ENCODE results near the gene TTC21A. TPM values are rescaled to one million over a fixed set of nuclear protein-coding genes. Genes with fewer than 3 reads are reported as not detected.

The TTC21A gene
- total and polyA plus RNA-seq, 10 of the 15 experiments (the other 5 are each of a cell fraction or from before 2014, with no cell fraction given): 0.62 to 3.2 (median 1.2) TPM

- Histone ChIP-seq H3K36me3 (ENCODE audit: control insufficient read depth in 2 of 2, insufficient read depth in 2 of 2, low read length in 1 of 2) (no peaks in the 10 kb centered on the region; a peak in 3 of 4 replicates), H4K20me1 (ENCODE audit: control insufficient read depth, insufficient read depth) (no peaks in the 10 kb centered on the region), H3K9me3 (replicated peaks; ENCODE audit: control insufficient read depth, insufficient read depth, low read length) (no peaks in the 10 kb centered on the region), H3K4me1 (ENCODE audit: control insufficient read depth, insufficient read depth, low read length) (peaks cover 45% of the 10 kb centered on the region), H3K27me3 (replicated peaks in 1 of 2; ENCODE audit: control insufficient read depth in 2 of 2, insufficient read depth in 2 of 2, low read length in 1 of 2) (no peaks in the 10 kb centered on the region), H3K4me2 (ENCODE audit: control insufficient read depth, insufficient read depth) (peak overlapping the region; percentile 97), H2AFZ (ENCODE audit: control insufficient read depth, low read depth, low read length) (no peak overlapping the region), H3K4me3 (peak overlapping the region; percentile 76), H3K9ac (ENCODE audit: control insufficient read depth, insufficient read depth, low read length) (peak overlapping the region; percentile 82), H3K79me2 (ENCODE audit: control insufficient read depth, insufficient read depth, low read length) (peaks cover 76% of the 10 kb centered on the region), H3K27ac (ENCODE audit: control insufficient read depth, insufficient read depth) (peak overlapping the region; percentile 71; the same call in 1 of the 2 replicates)
- WGBS (ENCODE audit: insufficient coverage, insufficient replicate concordance, low lambda C conversion rate, missing lambda C conversion rate): 56% methylated on average over 5 of the region's 5 CpGs
- DNase-seq (ENCODE audit: low read depth, low spot score) (no peak), FAIRE-seq (no peak), ATAC-seq (no peak)
- in situ Hi-C loops (cut with MboI) (no loop called here), intact Hi-C loops (cut with micrococcal nuclease; ENCODE audit: unreplicated experiment) (no loop called here)
- ChIA-PET RAD21 (ENCODE audit: unreplicated experiment) (interaction anchor here (0.8 to 2.0 kb wide), 5 partner anchors 16 to 122 kb away, joined by 3 to 6 read pairs (median 3); no protein-coding TSS in a partner anchor), CTCF (interaction anchor here (0.5 to 4.4 kb wide), 6 partner anchors 24 to 150 kb away, joined by 3 to 27 read pairs (median 4); partner anchors contain the start of gene TTC21A), POLR2A (interaction anchor here (0.6 to 1.4 kb wide), 6 partner anchors 16 to 257 kb away, joined by 3 to 7 read pairs (median 4); partner anchors contain the start of genes GORASP1 and TTC21A), SMC1A (ENCODE audit: uncharacterized antibody, unreplicated experiment) (interaction anchor here (0.8 to 4.9 kb wide), 16 partner anchors 9 to 150 kb away, joined by 3 to 20 read pairs (median 4); partner anchors contain the start of genes GORASP1 and TTC21A)
- BruUV-seq (replicated peaks): no TSS peak
- TF ChIP-seq MEF2B (IDR thresholded peaks at IDR 0.05; ENCODE audit: partially characterized antibody, poor library complexity, severe bottlenecking) (no peak), JUNB (IDR thresholded peaks at IDR 0.05) (no peak), FOXM1 (IDR thresholded peaks at IDR 0.05; ENCODE audit: low read depth, low read length) (no peak), ZBTB4 (CRISPR knock-in tag; IDR thresholded peaks at IDR 0.05) (no peak), CUX1 (IDR thresholded peaks at IDR 0.05; ENCODE audit: insufficient replicate concordance, low read depth, low read length) (no peak)
- TF ChIP-seq, protein P1, sequence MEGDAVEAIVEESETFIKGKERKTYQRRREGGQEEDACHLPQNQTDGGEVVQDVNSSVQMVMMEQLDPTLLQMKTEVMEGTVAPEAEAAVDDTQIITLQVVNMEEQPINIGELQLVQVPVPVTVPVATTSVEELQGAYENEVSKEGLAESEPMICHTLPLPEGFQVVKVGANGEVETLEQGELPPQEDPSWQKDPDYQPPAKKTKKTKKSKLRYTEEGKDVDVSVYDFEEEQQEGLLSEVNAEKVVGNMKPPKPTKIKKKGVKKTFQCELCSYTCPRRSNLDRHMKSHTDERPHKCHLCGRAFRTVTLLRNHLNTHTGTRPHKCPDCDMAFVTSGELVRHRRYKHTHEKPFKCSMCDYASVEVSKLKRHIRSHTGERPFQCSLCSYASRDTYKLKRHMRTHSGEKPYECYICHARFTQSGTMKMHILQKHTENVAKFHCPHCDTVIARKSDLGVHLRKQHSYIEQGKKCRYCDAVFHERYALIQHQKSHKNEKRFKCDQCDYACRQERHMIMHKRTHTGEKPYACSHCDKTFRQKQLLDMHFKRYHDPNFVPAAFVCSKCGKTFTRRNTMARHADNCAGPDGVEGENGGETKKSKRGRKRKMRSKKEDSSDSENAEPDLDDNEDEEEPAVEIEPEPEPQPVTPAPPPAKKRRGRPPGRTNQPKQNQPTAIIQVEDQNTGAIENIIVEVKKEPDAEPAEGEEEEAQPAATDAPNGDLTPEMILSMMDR (IDR thresholded peaks at IDR 0.05 in 2 of 3, conservative IDR thresholded peaks at IDR 0.05 in 1 of 3; ENCODE audit: control insufficient read depth in 2 of 3, extremely low read depth in 1 of 3, insufficient read depth in 1 of 3, low read depth in 3 of 3, low read length in 3 of 3): peak in 1 of 3 experiments; percentile 16; a peak in 1 of 6 replicates
- TF ChIP-seq, protein P2, sequence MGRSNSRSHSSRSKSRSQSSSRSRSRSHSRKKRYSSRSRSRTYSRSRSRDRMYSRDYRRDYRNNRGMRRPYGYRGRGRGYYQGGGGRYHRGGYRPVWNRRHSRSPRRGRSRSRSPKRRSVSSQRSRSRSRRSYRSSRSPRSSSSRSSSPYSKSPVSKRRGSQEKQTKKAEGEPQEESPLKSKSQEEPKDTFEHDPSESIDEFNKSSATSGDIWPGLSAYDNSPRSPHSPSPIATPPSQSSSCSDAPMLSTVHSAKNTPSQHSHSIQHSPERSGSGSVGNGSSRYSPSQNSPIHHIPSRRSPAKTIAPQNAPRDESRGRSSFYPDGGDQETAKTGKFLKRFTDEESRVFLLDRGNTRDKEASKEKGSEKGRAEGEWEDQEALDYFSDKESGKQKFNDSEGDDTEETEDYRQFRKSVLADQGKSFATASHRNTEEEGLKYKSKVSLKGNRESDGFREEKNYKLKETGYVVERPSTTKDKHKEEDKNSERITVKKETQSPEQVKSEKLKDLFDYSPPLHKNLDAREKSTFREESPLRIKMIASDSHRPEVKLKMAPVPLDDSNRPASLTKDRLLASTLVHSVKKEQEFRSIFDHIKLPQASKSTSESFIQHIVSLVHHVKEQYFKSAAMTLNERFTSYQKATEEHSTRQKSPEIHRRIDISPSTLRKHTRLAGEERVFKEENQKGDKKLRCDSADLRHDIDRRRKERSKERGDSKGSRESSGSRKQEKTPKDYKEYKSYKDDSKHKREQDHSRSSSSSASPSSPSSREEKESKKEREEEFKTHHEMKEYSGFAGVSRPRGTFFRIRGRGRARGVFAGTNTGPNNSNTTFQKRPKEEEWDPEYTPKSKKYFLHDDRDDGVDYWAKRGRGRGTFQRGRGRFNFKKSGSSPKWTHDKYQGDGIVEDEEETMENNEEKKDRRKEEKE (IDR thresholded peaks at IDR 0.05): no peak
Measured at GRCh38 chr3:39150148-39150802, 42.8 kb downstream of the TTC21A start.
